ENCODE results near the gene AJAP1.

DNA sequence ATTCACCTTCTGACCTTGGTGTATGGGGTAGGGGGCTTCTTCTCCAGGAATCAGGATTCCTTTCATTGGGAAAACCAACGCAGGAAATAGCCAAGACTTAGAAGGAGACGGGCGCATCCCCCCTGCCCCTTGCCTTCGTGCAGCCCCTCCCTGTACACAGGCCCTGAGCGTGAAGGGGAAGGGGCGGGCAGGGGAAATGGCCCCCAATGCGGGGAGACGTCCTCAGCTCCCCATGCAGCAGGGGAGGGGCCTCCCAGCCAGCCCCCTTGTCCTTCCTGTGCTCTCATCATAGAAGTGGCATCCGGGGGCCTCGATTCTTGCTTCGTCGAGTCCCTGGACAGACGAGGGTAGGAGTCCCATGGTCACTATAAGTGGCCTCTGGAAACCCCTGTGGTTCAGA lies 116.9 kb downstream of the AJAP1 start:
- TF ChIP-seq, protein P1, sequence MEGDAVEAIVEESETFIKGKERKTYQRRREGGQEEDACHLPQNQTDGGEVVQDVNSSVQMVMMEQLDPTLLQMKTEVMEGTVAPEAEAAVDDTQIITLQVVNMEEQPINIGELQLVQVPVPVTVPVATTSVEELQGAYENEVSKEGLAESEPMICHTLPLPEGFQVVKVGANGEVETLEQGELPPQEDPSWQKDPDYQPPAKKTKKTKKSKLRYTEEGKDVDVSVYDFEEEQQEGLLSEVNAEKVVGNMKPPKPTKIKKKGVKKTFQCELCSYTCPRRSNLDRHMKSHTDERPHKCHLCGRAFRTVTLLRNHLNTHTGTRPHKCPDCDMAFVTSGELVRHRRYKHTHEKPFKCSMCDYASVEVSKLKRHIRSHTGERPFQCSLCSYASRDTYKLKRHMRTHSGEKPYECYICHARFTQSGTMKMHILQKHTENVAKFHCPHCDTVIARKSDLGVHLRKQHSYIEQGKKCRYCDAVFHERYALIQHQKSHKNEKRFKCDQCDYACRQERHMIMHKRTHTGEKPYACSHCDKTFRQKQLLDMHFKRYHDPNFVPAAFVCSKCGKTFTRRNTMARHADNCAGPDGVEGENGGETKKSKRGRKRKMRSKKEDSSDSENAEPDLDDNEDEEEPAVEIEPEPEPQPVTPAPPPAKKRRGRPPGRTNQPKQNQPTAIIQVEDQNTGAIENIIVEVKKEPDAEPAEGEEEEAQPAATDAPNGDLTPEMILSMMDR (conservative IDR thresholded peaks at IDR 0.05; ENCODE audit: low read depth in 2 of 2): no peak
- TF ChIP-seq, protein P2, sequence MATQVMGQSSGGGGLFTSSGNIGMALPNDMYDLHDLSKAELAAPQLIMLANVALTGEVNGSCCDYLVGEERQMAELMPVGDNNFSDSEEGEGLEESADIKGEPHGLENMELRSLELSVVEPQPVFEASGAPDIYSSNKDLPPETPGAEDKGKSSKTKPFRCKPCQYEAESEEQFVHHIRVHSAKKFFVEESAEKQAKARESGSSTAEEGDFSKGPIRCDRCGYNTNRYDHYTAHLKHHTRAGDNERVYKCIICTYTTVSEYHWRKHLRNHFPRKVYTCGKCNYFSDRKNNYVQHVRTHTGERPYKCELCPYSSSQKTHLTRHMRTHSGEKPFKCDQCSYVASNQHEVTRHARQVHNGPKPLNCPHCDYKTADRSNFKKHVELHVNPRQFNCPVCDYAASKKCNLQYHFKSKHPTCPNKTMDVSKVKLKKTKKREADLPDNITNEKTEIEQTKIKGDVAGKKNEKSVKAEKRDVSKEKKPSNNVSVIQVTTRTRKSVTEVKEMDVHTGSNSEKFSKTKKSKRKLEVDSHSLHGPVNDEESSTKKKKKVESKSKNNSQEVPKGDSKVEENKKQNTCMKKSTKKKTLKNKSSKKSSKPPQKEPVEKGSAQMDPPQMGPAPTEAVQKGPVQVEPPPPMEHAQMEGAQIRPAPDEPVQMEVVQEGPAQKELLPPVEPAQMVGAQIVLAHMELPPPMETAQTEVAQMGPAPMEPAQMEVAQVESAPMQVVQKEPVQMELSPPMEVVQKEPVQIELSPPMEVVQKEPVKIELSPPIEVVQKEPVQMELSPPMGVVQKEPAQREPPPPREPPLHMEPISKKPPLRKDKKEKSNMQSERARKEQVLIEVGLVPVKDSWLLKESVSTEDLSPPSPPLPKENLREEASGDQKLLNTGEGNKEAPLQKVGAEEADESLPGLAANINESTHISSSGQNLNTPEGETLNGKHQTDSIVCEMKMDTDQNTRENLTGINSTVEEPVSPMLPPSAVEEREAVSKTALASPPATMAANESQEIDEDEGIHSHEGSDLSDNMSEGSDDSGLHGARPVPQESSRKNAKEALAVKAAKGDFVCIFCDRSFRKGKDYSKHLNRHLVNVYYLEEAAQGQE (IDR thresholded peaks at IDR 0.05; ENCODE audit: unreplicated experiment): no peak
- TF ChIP-seq EZH2 (IDR thresholded peaks at IDR 0.05; ENCODE audit: low read depth, unreplicated experiment) (no peak), CREB1 (CRISPR knock-in tag; IDR thresholded peaks at IDR 0.05; ENCODE audit: low read depth) (no peak), EZH2phosphoT487 (IDR thresholded peaks at IDR 0.05; ENCODE audit: unreplicated experiment) (no peak), POLR2AphosphoS5 (IDR thresholded peaks at IDR 0.05; ENCODE audit: low read depth) (no peak), ZNF114 (CRISPR knock-in tag; IDR thresholded peaks at IDR 0.05) (no peak), ETS1 (IDR thresholded peaks at IDR 0.05) (no peak)
- TF ChIP-seq, protein P3, sequence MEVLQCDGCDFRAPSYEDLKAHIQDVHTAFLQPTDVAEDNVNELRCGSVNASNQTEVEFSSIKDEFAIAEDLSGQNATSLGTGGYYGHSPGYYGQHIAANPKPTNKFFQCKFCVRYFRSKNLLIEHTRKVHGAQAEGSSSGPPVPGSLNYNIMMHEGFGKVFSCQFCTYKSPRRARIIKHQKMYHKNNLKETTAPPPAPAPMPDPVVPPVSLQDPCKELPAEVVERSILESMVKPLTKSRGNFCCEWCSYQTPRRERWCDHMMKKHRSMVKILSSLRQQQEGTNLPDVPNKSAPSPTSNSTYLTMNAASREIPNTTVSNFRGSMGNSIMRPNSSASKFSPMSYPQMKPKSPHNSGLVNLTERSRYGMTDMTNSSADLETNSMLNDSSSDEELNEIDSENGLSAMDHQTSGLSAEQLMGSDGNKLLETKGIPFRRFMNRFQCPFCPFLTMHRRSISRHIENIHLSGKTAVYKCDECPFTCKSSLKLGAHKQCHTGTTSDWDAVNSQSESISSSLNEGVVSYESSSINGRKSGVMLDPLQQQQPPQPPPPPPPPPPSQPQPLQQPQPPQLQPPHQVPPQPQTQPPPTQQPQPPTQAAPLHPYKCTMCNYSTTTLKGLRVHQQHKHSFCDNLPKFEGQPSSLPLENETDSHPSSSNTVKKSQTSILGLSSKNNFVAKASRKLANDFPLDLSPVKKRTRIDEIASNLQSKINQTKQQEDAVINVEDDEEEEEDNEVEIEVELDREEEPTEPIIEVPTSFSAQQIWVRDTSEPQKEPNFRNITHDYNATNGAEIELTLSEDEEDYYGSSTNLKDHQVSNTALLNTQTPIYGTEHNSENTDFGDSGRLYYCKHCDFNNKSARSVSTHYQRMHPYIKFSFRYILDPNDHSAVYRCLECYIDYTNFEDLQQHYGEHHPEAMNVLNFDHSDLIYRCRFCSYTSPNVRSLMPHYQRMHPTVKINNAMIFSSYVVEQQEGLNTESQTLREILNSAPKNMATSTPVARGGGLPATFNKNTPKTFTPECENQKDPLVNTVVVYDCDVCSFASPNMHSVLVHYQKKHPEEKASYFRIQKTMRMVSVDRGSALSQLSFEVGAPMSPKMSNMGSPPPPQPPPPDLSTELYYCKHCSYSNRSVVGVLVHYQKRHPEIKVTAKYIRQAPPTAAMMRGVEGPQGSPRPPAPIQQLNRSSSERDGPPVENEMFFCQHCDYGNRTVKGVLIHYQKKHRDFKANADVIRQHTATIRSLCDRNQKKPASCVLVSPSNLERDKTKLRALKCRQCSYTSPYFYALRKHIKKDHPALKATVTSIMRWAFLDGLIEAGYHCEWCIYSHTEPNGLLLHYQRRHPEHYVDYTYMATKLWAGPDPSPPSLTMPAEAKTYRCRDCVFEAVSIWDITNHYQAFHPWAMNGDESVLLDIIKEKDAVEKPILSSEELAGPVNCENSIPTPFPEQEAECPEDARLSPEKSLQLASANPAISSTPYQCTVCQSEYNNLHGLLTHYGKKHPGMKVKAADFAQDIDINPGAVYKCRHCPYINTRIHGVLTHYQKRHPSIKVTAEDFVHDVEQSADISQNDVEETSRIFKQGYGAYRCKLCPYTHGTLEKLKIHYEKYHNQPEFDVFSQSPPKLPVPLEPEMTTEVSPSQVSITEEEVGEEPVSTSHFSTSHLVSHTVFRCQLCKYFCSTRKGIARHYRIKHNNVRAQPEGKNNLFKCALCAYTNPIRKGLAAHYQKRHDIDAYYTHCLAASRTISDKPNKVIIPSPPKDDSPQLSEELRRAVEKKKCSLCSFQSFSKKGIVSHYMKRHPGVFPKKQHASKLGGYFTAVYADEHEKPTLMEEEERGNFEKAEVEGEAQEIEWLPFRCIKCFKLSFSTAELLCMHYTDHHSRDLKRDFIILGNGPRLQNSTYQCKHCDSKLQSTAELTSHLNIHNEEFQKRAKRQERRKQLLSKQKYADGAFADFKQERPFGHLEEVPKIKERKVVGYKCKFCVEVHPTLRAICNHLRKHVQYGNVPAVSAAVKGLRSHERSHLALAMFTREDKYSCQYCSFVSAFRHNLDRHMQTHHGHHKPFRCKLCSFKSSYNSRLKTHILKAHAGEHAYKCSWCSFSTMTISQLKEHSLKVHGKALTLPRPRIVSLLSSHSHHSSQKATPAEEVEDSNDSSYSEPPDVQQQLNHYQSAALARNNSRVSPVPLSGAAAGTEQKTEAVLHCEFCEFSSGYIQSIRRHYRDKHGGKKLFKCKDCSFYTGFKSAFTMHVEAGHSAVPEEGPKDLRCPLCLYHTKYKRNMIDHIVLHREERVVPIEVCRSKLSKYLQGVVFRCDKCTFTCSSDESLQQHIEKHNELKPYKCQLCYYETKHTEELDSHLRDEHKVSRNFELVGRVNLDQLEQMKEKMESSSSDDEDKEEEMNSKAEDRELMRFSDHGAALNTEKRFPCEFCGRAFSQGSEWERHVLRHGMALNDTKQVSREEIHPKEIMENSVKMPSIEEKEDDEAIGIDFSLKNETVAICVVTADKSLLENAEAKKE (CRISPR knock-in tag; IDR thresholded peaks at IDR 0.05): no peak

Data from GM23338 (cell line).